IMR-90 (cell line): ENCODE data around the gene NFKBIZ.

ENCODE experiments used
- CTCF ChIP-seq: conservative IDR thresholded peaks from 2 replicates; pipeline ENCODE4 v1.5.1; 2012; ENCODE audit warnings: mild to moderate bottlenecking, low read depth, low read length, improper control_type of control experiment
- MAZ ChIP-seq: IDR thresholded peaks from 2 replicates; pipeline ENCODE4 v1.6.1; 2012; ENCODE audit warnings: low read depth, mild to moderate bottlenecking, low read length, improper control_type of control experiment, moderate library complexity, borderline replicate concordance
- POLR2A ChIP-seq: IDR thresholded peaks from 2 replicates; pipeline ENCODE4 v1.6.1; 2012; ENCODE audit warnings: mild to moderate bottlenecking, low read depth, low read length
- RCOR1 ChIP-seq: IDR thresholded peaks from 2 replicates; pipeline ENCODE4 v1.6.1; 2012; ENCODE audit warnings: mild to moderate bottlenecking, low read length, improper control_type of control experiment; ENCODE audit not compliant: insufficient replicate concordance
- RFX5 ChIP-seq: IDR thresholded peaks from 2 replicates; pipeline ENCODE4 v1.8.0; 2012; ENCODE audit warnings: low read depth, mild to moderate bottlenecking, low read length, moderate library complexity

GRCh38 chr3:101900736-101901135 lies 51.4 kb downstream of the NFKBIZ start:
- no peak for TF ChIP-seq RCOR1
- TF ChIP-seq POLR2A: no peak
- TF ChIP-seq CTCF: no peak
- no peak for TF ChIP-seq RFX5
- no peak for TF ChIP-seq MAZ
